Esophagus squamous epithelium (tissue), 5 donors: ENCODE data around the gene SCAI. TPM values are rescaled to one million over a fixed set of nuclear protein-coding genes. Genes with fewer than 3 reads are reported as not detected.

Experiments used
- DNase-seq: peaks from one replicate; lab custom pipeline; 2025; lab: John Stamatoyannopoulos, UW
- H3K27ac ChIP-seq, 4 donors: fragments of 200-600 bp; sonication (generic); one replicate each; pipeline ENCODE4 v1.5.1; 2016 to 2019; ENCODE audit warnings: mild to moderate bottlenecking in 1 of 4
- H3K27me3 ChIP-seq, 4 donors: fragments of 200-600 bp; sonication (generic); 1 replicate in 3 of 4; 2 replicates in 1 of 4; pipeline versions ENCODE4 v1.5.1 to v1.6.0; 2017 to 2021; ENCODE audit warnings: antibody characterized with exemption in 1 of 4
- H3K36me3 ChIP-seq, 3 donors: fragments of 200-600 bp; sonication (generic); one replicate each; pipeline ENCODE4 v1.5.1; 2016 to 2019
- H3K4me1 ChIP-seq, 3 donors: fragments of 200-600 bp; sonication (generic); one replicate each; pipeline ENCODE4 v1.5.1; 2017 to 2019
- H3K4me3 ChIP-seq, 4 donors: fragments of 200-600 bp; sonication (generic); 1 replicate in 3 of 4; 2 replicates in 1 of 4; pipeline ENCODE4 v1.5.1; 2016 to 2019; ENCODE audit warnings: mild to moderate bottlenecking in 2 of 4, moderate library complexity in 1 of 4
- H3K9me3 ChIP-seq, 3 donors: fragments of 200-600 bp; sonication (generic); one replicate each; pipeline ENCODE4 v1.5.1; 2016 to 2019
- POLR2A ChIP-seq, 4 donors: fragments of 450-650 bp; IDR thresholded peaks; one replicate each; pipeline ENCODE4 v1.6.1; 2017; ENCODE audit warnings: antibody characterized with exemption in 4 of 4, mild to moderate bottlenecking in 4 of 4, moderate library complexity in 3 of 4
- WGBS, 2 donors: methylation state at CpG; one replicate each; pipeline ENCODE4 v1.1.5; 2018; 5-methylcytosine and 5-hydroxymethylcytosine counted together
- intact Hi-C: fragments of 100-400 bp; cut with DNase I; formaldehyde crosslinking; loops from one replicate; pipeline ENCODE4 v1.15.0; 2022
- total RNA-seq, 4 donors: library from RNA; depleted of rRNA; stranded (reverse); fragments of >200 nt; gene quantifications; one replicate each; pipeline ENCODE4 v1.1.0, GENCODE V29; 2016
- TF ChIP-seq, protein P1 (sequence below), 6 experiments: fragments of 450-650 bp in 4 of 6; fragments of 200-600 bp in 2 of 6; sonication (generic) in 2 of 6; IDR thresholded peaks; one replicate each; pipeline ENCODE4 v1.5.1; 2016 to 2019; ENCODE audit warnings: antibody characterized with exemption in 6 of 6, mild to moderate bottlenecking in 4 of 6, moderate library complexity in 4 of 6
- donor health status: DM: yes; HTN: yes; CAD: no.

SCAI gene
- total RNA-seq, 4 donors from 2014 or later, result 3.3 to 9.9 (median 5.3) TPM

- 76 to 82% methylated on average over 3 of the region's 3 CpGs for whole genome bisulfite sequencing, 2 donors
- intact Hi-C loops, result loop anchor here (10.0 kb wide), 1 partner anchor 286 kb away; the partner anchor contains the start of gene WDR38
- Histone ChIP-seq H3K4me1 (peaks cover 2 to 27% (median 9%) of the 10 kb centered on the region in 3 donors), H3K27me3 (no peaks in the 10 kb centered on the region), H3K27ac (no peak overlapping the region), H3K9me3 (no peaks in the 10 kb centered on the region), H3K4me3 (no peak overlapping the region), H3K36me3 (peaks cover 0 to 9% (median 0%) of the 10 kb centered on the region in 3 donors)
- TF ChIP-seq, protein P1, sequence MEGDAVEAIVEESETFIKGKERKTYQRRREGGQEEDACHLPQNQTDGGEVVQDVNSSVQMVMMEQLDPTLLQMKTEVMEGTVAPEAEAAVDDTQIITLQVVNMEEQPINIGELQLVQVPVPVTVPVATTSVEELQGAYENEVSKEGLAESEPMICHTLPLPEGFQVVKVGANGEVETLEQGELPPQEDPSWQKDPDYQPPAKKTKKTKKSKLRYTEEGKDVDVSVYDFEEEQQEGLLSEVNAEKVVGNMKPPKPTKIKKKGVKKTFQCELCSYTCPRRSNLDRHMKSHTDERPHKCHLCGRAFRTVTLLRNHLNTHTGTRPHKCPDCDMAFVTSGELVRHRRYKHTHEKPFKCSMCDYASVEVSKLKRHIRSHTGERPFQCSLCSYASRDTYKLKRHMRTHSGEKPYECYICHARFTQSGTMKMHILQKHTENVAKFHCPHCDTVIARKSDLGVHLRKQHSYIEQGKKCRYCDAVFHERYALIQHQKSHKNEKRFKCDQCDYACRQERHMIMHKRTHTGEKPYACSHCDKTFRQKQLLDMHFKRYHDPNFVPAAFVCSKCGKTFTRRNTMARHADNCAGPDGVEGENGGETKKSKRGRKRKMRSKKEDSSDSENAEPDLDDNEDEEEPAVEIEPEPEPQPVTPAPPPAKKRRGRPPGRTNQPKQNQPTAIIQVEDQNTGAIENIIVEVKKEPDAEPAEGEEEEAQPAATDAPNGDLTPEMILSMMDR (IDR thresholded peaks at IDR 0.05), result no peak
- TF ChIP-seq POLR2A (IDR thresholded peaks at IDR 0.05), result no peak
- DNase-seq, result no peak
Observed at GRCh38 chr9:125141251-125141650, 2.1 kb downstream of the SCAI start.

DNA sequence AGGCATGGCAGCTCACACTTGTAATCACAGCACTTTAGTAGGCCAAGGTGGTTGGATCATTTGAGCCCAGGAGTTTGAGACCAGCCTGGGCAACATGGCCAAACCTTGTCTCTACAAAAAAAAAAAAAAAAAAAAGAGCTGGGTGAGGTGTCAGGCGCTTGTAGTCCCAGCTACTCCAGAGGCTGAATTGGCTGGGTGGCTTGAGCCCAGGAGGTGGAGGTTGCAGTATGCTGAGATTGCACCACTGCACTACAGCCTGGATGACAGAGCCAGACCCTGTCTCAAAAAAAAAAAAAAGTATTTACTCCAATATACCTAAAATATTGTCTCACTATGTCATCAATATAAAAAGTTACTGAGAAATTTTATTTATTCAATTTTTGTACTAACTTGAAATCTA is 2.8 kb downstream of the SCAI start:
- TF ChIP-seq, protein P1 (IDR thresholded peaks at IDR 0.05), result no peak
- DNase-seq, result no peak
- intact Hi-C loops, result loop anchor here (10.0 kb wide), 1 partner anchor 286 kb away; the partner anchor contains the start of gene WDR38
- H3K36me3 ChIP-seq, result peaks cover 0 to 9% (median 0%) of the 10 kb centered on the region in 3 donors
- H3K9me3 ChIP-seq, result no peaks in the 10 kb centered on the region
- H3K27ac ChIP-seq, result no peak overlapping the region
- peaks cover 2 to 20% (median 9%) of the 10 kb centered on the region in 3 donors for H3K4me1 ChIP-seq
- no peaks in the 10 kb centered on the region for H3K27me3 ChIP-seq
- H3K4me3 ChIP-seq, result no peak overlapping the region
- WGBS, 2 donors, result 69 to 94% methylated on average over 1 of the region's 1 CpG

- no peak for DNase-seq
- H3K4me1 ChIP-seq, result peaks cover 0 to 3% (median 2%) of the 10 kb centered on the region in 3 donors
- H3K27me3 ChIP-seq, result no peaks in the 10 kb centered on the region
- no peak overlapping the region for H3K27ac ChIP-seq
- intact Hi-C loops, result no loop called here
- H3K36me3 ChIP-seq, result peaks cover 0 to 9% (median 0%) of the 10 kb centered on the region in 3 donors
- WGBS, 2 donors, result 79% methylated on average over 4 of the region's 4 CpGs
- no peaks in the 10 kb centered on the region for H3K9me3 ChIP-seq
- TF ChIP-seq, protein P1 (IDR thresholded peaks at IDR 0.05), result no peak
- no peak for TF ChIP-seq POLR2A (IDR thresholded peaks at IDR 0.05)
- no peak overlapping the region for H3K4me3 ChIP-seq
Observed at GRCh38 chr9:125137200-125137599, 6.1 kb downstream of the SCAI start.

GRCh38 chr9:125134976-125135375 is 8.4 kb downstream of the SCAI start:
- Histone ChIP-seq H3K4me1 (no peaks in the 10 kb centered on the region), H3K9me3 (no peaks in the 10 kb centered on the region), H3K36me3 (peaks cover 0 to 3% (median 0%) of the 10 kb centered on the region in 3 donors), H3K4me3 (no peak overlapping the region), H3K27ac (no peak overlapping the region), H3K27me3 (no peaks in the 10 kb centered on the region)
- intact Hi-C loops, result no loop called here
- DNase-seq, result no peak
- no peak for TF ChIP-seq POLR2A (IDR thresholded peaks at IDR 0.05)
- TF ChIP-seq, protein P1 (IDR thresholded peaks at IDR 0.05), result no peak

DNA sequence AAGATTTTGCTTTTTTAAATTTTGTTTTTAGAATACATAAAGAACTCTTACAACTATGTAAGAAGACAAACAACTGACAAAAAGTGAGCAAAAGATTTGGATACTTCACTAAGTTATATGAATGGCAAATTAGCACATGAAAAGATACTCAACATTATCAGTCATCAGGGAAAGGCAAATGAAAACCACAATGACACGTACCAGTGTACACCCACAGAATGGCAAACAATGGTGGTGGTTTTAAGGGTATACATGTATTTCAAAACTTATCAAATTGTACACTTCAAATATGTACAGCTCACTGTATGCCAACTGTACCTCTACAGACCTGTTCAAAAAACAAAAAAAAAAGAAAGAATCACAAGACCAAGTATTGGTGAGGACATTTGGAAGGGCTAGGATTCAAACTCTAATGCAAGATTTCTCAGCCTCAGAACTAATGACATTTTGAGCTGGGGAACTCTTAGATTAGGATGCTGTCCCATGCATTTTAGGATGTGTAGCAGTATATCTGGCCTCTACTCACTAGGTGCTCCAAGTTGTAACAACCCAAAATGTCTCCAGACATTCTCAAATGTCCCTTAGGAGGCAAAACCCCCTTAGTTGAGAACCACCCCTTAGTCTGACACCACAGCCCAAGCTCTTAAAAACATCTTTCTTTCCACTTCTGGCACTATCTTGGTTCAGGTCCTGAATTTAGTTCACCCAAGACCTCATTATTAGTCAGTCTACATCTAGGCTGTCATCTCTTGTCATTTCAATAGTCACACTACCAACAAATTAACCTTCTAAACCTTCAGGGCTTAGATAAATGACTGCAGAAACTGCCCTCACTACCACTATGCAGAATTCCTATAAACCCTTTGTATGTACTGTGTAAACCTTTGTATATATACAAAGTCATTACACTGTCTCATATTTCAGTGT is 9.7 kb downstream of the SCAI start:
- no peak overlapping the region for H3K4me3 ChIP-seq
- intact Hi-C loops, result no loop called here
- no peak for TF ChIP-seq POLR2A (IDR thresholded peaks at IDR 0.05)
- TF ChIP-seq, protein P1 (IDR thresholded peaks at IDR 0.05), result no peak

More for the DNA sequence above, 9.7 kb downstream of the SCAI start:
- Histone ChIP-seq H3K27me3 (no peaks in the 10 kb centered on the region), H3K27ac (no peak overlapping the region), H3K4me1 (no peaks in the 10 kb centered on the region), H3K9me3 (no peaks in the 10 kb centered on the region), H3K36me3 (no peaks in the 10 kb centered on the region)
- DNase-seq, result no peak
- 38 to 56% methylated on average over 1 of the region's 1 CpG for WGBS, 2 donors
